Stomach (tissue), 4 donors: Measurements from ENCODE around the gene GPR17.

Experiments
- CTCF ChIP-seq, 7 experiments: fragments of 450-650 bp in 4 of 7; fragments of 200-600 bp in 3 of 7; sonication (generic) in 3 of 7; IDR thresholded peaks; one replicate each; pipeline ENCODE4 v1.5.1; 2016 to 2019; ENCODE audit warnings: antibody characterized with exemption in 7 of 7, control low read depth in 2 of 7, mild to moderate bottlenecking in 1 of 7
- EP300 ChIP-seq: sonication (generic); formaldehyde crosslinking; IDR thresholded peaks from one replicate; pipeline ENCODE4 v1.6.1; 2017; ENCODE audit warnings: antibody characterized with exemption
- POLR2A ChIP-seq, 4 donors: fragments of 450-650 bp; IDR thresholded peaks; one replicate each; pipeline ENCODE4 v1.6.1; 2016; ENCODE audit warnings: antibody characterized with exemption in 4 of 4, control low read depth in 2 of 4, mild to moderate bottlenecking in 1 of 4, moderate library complexity in 1 of 4
- POLR2AphosphoS5 ChIP-seq, 3 donors: sonication (generic); formaldehyde crosslinking; IDR thresholded peaks; one replicate each; pipeline ENCODE4 v1.6.1; 2016; ENCODE audit warnings: antibody characterized with exemption in 3 of 3

DNA sequence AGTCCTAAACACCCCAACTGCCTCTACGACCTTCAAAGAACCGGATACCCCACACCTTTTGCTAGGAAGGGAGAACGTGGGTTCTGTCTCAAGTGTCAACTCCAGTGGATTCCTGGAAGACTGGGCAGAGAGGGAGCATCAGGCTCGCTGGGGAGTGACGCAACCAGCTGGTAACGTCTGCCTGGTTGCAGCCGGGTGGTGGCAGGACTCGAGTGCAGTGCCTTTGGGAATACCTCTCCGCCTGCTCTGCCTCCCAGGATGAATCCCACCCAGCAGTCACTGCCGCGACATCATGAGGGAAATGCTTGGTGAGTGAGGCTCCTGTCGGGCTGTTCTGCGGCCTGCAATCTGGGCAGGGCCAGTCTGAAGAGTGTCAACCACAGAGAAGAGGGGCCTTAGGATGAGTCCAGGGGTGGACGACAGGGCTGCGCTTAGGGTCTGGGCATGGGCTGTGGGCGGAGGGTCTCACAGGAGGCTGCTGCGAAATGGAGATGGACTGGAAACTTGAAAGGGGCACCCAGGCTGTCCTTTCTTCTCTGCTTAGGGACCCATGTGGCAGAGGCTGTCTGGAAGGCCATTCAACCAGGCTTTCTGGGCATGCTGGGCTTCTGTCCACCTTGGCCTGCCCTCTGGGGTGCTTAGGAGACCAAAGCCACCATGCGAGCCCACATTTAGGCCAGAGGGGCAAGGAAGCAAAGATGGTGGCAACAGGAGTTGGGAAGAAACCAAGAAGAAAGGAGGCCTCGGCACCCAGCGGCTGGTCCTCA is 12.9 kb downstream of the GPR17 start:
- TF ChIP-seq CTCF (IDR thresholded peaks at IDR 0.05), result no peak
- no peak for TF ChIP-seq POLR2A (IDR thresholded peaks at IDR 0.05)
- TF ChIP-seq POLR2AphosphoS5 (IDR thresholded peaks at IDR 0.05), result peak in 2 of 3 donors; percentile 3 to 38
- TF ChIP-seq EP300, result peak; percentile 29
